ENCODE results near the gene ADAMTS12. TPM values are rescaled to one million over a fixed set of nuclear protein-coding genes. Genes with fewer than 3 reads are reported as not detected.

Gene ADAMTS12
- total and polyA plus RNA-seq, 2 of the 8 experiments (the other 6 are each of a cell fraction or from before 2014, with no cell fraction given), result 6.4 to 12.8 TPM

- H4K5ac ChIP-seq (ENCODE audit: insufficient read length, low read depth, low read length), result no peak overlapping the region
- ChIA-PET CTCF (ENCODE audit: partially characterized antibody) (interaction anchor here (0.8 to 7.0 kb wide), 7 partner anchors 10 to 390 kb away, joined by 3 to 69 read pairs (median 6); no protein-coding TSS in a partner anchor), POLR2A (ENCODE audit: partially characterized antibody) (interaction anchor here (0.8 kb wide), 1 partner anchor 15 kb away, joined by 3 read pairs; no protein-coding TSS in a partner anchor)
- H4K8ac ChIP-seq (ENCODE audit: extremely low read depth, insufficient read depth, low read length), result no peak overlapping the region
- no peaks in the 10 kb centered on the region for H3K79me2 ChIP-seq (ENCODE audit: control insufficient read depth in 1 of 2, insufficient read depth in 2 of 2, low read length in 2 of 2)
- no peak overlapping the region for H3K18ac ChIP-seq (ENCODE audit: extremely low read depth, low read length)
- H3K4me2 ChIP-seq (ENCODE audit: insufficient read depth in 1 of 2, low read depth in 2 of 2, low read length in 2 of 2), result no peak overlapping the region
- no peak overlapping the region for H3K4ac ChIP-seq (replicated peaks; ENCODE audit: insufficient read length, low read depth, low read length)
- TF ChIP-seq CBX8 (IDR thresholded peaks at IDR 0.05; ENCODE audit: borderline replicate concordance, low read depth, low read length), result no peak
- TF ChIP-seq RAD21 (IDR thresholded peaks at IDR 0.05 in 1 of 2, conservative IDR thresholded peaks at IDR 0.05 in 1 of 2; ENCODE audit: low read depth in 2 of 2, low read length in 2 of 2), result 0 out of 4 replicates have a peak, but pooled peaks of 1 of the 2 experiments have one; percentile 4
- no peak for TF ChIP-seq KDM5A (IDR thresholded peaks at IDR 0.05; ENCODE audit: low read length)
- no peak for TF ChIP-seq TAF1 (IDR thresholded peaks at IDR 0.05; ENCODE audit: low read depth, low read length)
- TF ChIP-seq SP4 (IDR thresholded peaks at IDR 0.05; ENCODE audit: low read length), result no peak
- TF ChIP-seq KDM4A (IDR thresholded peaks at IDR 0.05; ENCODE audit: low read depth, low read length, severe bottlenecking), result no peak
- H3K27ac ChIP-seq (ENCODE audit: low read depth, low read length), result no peak overlapping the region
- H2BK12ac ChIP-seq (ENCODE audit: low read depth, low read length), result no peak overlapping the region
- peaks cover 0 to 2% (median 0%) of the 10 kb centered on the region in 4 experiments; a peak in 2 of 7 replicates for H3K4me1 ChIP-seq (replicated peaks in 1 of 4; ENCODE audit: control insufficient read depth in 3 of 4, insufficient read depth in 4 of 4, low read length in 3 of 4)
- DNase-seq (ENCODE audit: low read depth in 1 of 2, low spot score in 2 of 2), result no peak
- H3K27me3 ChIP-seq (replicated peaks in 1 of 4; ENCODE audit: control insufficient read depth in 3 of 4, extremely low read depth in 1 of 4, insufficient read depth in 3 of 4, low read length in 3 of 4), result no peaks in the 10 kb centered on the region
- no peak overlapping the region for H2BK15ac ChIP-seq (ENCODE audit: low read length)
- no peak for FAIRE-seq
- no peaks in the 10 kb centered on the region for H3K9me3 ChIP-seq (ENCODE audit: insufficient read depth in 2 of 2, low read depth in 1 of 2, low read length in 1 of 2)
- no peak overlapping the region for H3K14ac ChIP-seq (ENCODE audit: insufficient read length)
- H3K56ac ChIP-seq (replicated peaks; ENCODE audit: insufficient read length, low read depth, low read length), result no peak overlapping the region
- H3K9ac ChIP-seq (replicated peaks in 1 of 4; ENCODE audit: extremely low read depth in 1 of 4, low read depth in 3 of 4, low read length in 3 of 4), result no peak overlapping the region
- no peak overlapping the region for H2AFZ ChIP-seq (ENCODE audit: low read length)
- H2BK120ac ChIP-seq (replicated peaks; ENCODE audit: low read depth, low read length), result no peak overlapping the region
- H3K4me3 ChIP-seq (ENCODE audit: extremely low read depth in 1 of 4, insufficient read depth in 2 of 4, low read depth in 3 of 4, low read length in 4 of 4), result no peak overlapping the region
- H3K79me1 ChIP-seq (ENCODE audit: low read depth, low read length), result no peaks in the 10 kb centered on the region
- H2BK20ac ChIP-seq (ENCODE audit: low read length), result no peak overlapping the region
- 86% methylated on average over 2 of the region's 2 CpGs; no CpG with 5 or more reads in 1 of the 2 experiments for WGBS, 2 experiments (ENCODE audit: extremely low coverage in 1 of 2, insufficient coverage in 1 of 2, insufficient read length in 1 of 2, insufficient replicate concordance in 2 of 2, low coverage in 1 of 2, low lambda C conversion rate in 2 of 2, missing lambda C conversion rate in 1 of 2)
- H2AK5ac ChIP-seq (ENCODE audit: low read depth, low read length), result no peak overlapping the region
- no peak overlapping the region for H3K23ac ChIP-seq (ENCODE audit: insufficient read length)
- H3K36me3 ChIP-seq (ENCODE audit: control insufficient read depth in 2 of 4, insufficient read depth in 4 of 4, low read length in 3 of 4), result no peaks in the 10 kb centered on the region; a peak in 1 of 8 replicates
- H3K23me2 ChIP-seq (ENCODE audit: low read depth, low read length), result no peaks in the 10 kb centered on the region
- H4K20me1 ChIP-seq (replicated peaks in 1 of 2; ENCODE audit: control insufficient read depth in 1 of 2, insufficient read depth in 2 of 2, low read length in 2 of 2), result no peaks in the 10 kb centered on the region
- no peak overlapping the region for H2BK5ac ChIP-seq (ENCODE audit: low read depth, low read length)
- no peak overlapping the region for H4K91ac ChIP-seq (replicated peaks; ENCODE audit: insufficient read length, low read length)
Observed at GRCh38 chr5:33579789-33580188, 312.0 kb downstream of the ADAMTS12 start.

Data from H1 (cell line).